ENCODE measurements around the gene PPP2R5C.
"Not testable (repeated sequence)": the region's sequence is repeated elsewhere in the genome, so short reads cannot be mapped to it uniquely, and the experiment has no call there.

The PPP2R5C gene

GRCh38 chr14:101961746-101962502 lies 200.4 kb downstream of the PPP2R5C start:
- peak in 1 of 42 donors; percentile 28 for DNase-seq
- intact Hi-C loops (cut with DNase I) = loop anchor here (5.0 to 10.0 kb wide), 3 partner anchors 83 to 353 kb away; partner anchors contain the start of gene ZNF839

GRCh38 chr14:101962503-101962874 lies 201.0 kb downstream of the PPP2R5C start:
- peak in 39 of 42 donors; percentile 24 to 80 (median 55) for DNase-seq
- intact Hi-C loops (cut with DNase I) = loop anchor here (5.0 to 10.0 kb wide), 3 partner anchors 82 to 352 kb away; partner anchors contain the start of gene ZNF839

GRCh38 chr14:101963052-101963451 lies 201.5 kb downstream of the PPP2R5C start:
- intact Hi-C loops (cut with DNase I) = loop anchor here (5.0 to 10.0 kb wide), 3 partner anchors 82 to 352 kb away; partner anchors contain the start of gene ZNF839
- DNase-seq = no peak

GRCh38 chr14:101963656-101964296 lies 202.3 kb downstream of the PPP2R5C start:
- intact Hi-C loops (cut with DNase I) = loop anchor here (2.0 to 10.0 kb wide), 4 partner anchors 15 to 351 kb away; partner anchors contain the start of gene ZNF839

GRCh38 chr14:101964297-101965180 lies 203.0 kb downstream of the PPP2R5C start, which contains the start of gene DYNC1H1:
Gene DYNC1H1, plus strand, starts transcription at chr14:101964573. Its CDS starts 119 bp downstream, at chr14:101964692.
- DNase-seq = peak; percentile 87 to 97 (median 94)
- intact Hi-C loops (cut with DNase I) = loop anchor here (2.0 to 10.0 kb wide), 5 partner anchors 16 to 350 kb away; partner anchors contain the start of genes PPP2R5C and ZNF839

More at GRCh38 chr14:101963656-101964296, 202.3 kb downstream of the PPP2R5C start:
- no peak for DNase-seq

- DNase-seq = peak; percentile 44 to 87 (median 75)
- intact Hi-C loops (cut with DNase I) = loop anchor here (2.0 to 10.0 kb wide), 4 partner anchors 16 to 350 kb away; partner anchors contain the start of genes PPP2R5C and ZNF839
Measured at GRCh38 chr14:101965181-101965544, 203.7 kb downstream of the PPP2R5C start.

- no peak for DNase-seq
- intact Hi-C loops (cut with DNase I) = loop anchor here (2.0 to 10.0 kb wide), 4 partner anchors 17 to 349 kb away; partner anchors contain the start of genes PPP2R5C and ZNF839
Measured at GRCh38 chr14:101965770-101966722, 204.5 kb downstream of the PPP2R5C start.

GRCh38 chr14:101966742-101967141 lies 205.2 kb downstream of the PPP2R5C start:
- no peak for DNase-seq
- intact Hi-C loops (cut with DNase I) = loop anchor here (5.0 to 10.0 kb wide), 3 partner anchors 78 to 348 kb away; partner anchors contain the start of genes PPP2R5C and ZNF839

GRCh38 chr14:101968186-101968585 lies 206.7 kb downstream of the PPP2R5C start:
- DNase-seq = peak in 1 of 42 donors; percentile 1
- intact Hi-C loops (cut with DNase I) = loop anchor here (5.0 to 10.0 kb wide), 3 partner anchors 77 to 347 kb away; partner anchors contain the start of genes PPP2R5C and ZNF839

- DNase-seq = peak in 1 of 42 donors; percentile 6
- intact Hi-C loops (cut with DNase I) = loop anchor here (5.0 to 10.0 kb wide), 3 partner anchors 75 to 345 kb away; partner anchors contain the start of genes PPP2R5C and ZNF839
Measured at GRCh38 chr14:101969481-101969880, 208.0 kb downstream of the PPP2R5C start.

- intact Hi-C loops (cut with DNase I) = no loop called here
- DNase-seq = no peak
Measured at GRCh38 chr14:101970830-101971400, 209.4 kb downstream of the PPP2R5C start.

GRCh38 chr14:101971458-101971857 lies 209.9 kb downstream of the PPP2R5C start:
- DNase-seq; intact Hi-C loops (cut with DNase I): not testable (repeated sequence)

GRCh38 chr14:101972126-101972866 lies 210.8 kb downstream of the PPP2R5C start:
- intact Hi-C loops (cut with DNase I) = no loop called here
- peak in 41 of 42 donors; percentile 39 to 93 (median 74) for DNase-seq

- intact Hi-C loops (cut with DNase I) = no loop called here
- peak in 1 of 42 donors; percentile 6 for DNase-seq
Measured at GRCh38 chr14:101973356-101973755, 211.8 kb downstream of the PPP2R5C start.

GRCh38 chr14:101975231-101975630 lies 213.7 kb downstream of the PPP2R5C start:
- DNase-seq = peak in 2 of 42 donors; percentile 4 to 20
- intact Hi-C loops (cut with DNase I) = no loop called here
